HepG2 (cell line): ENCODE results near the gene C4orf17. TPM values are rescaled to one million over a fixed set of nuclear protein-coding genes. Genes with fewer than 3 reads are reported as not detected.

Source experiments
- polyA plus RNA-seq, 8 experiments: library from polyadenylated mRNA; depleted of rRNA in 3 of 8; stranded (reverse) in 7 of 8; unstranded in 1 of 8; fragments of >200 nt; fragmentation: Illumina TruSeq in 4 of 8; extraction: Trizol in 4 of 8; gene quantifications; 2 replicates each; pipeline versions ENCODE4 v1.2.1 to v1.2.3, GENCODE V29; 2011 to 2016; ENCODE audit warnings: low read depth in 4 of 8, missing spikeins in 1 of 8, mixed read lengths in 1 of 8; ENCODE audit not compliant: insufficient read depth in 1 of 8
- total RNA-seq, 5 experiments: library from RNA; depleted of rRNA; stranded (reverse); fragments of >200 nt; fragmentation: Illumina TruSeq; extraction: Trizol; gene quantifications; 2 replicates each; pipeline ENCODE4 v1.2.3, GENCODE V29; 2016; ENCODE audit warnings: low read depth in 1 of 5

Gene C4orf17
- total and polyA plus RNA-seq, 2 of the 13 experiments (the other 11 are each of a cell fraction or from before 2014, with no cell fraction given): not detected

Other genes with a start within 250 kb of the C4orf17 start
- gene ADH1A, start 220.0 kb upstream of the C4orf17 start, total RNA-seq (2016; rRNA removed; fragmentation: Illumina TruSeq; extraction: Trizol): 0.13 and 0.34 TPM in 2 replicates
- gene ADH1A, start 220.0 kb upstream of the C4orf17 start, polyA plus RNA-seq (2011; rRNA removed): 0.12 TPM in 1 of 2 replicates, not detected in the other
- gene ADH1B, start 189.6 kb upstream of the C4orf17 start, total RNA-seq (2016; rRNA removed; fragmentation: Illumina TruSeq; extraction: Trizol): 0.40 and 1.2 TPM in 2 replicates
- 0.05 TPM in 1 of 2 replicates, not detected in the other for gene ADH1B, start 189.6 kb upstream of the C4orf17 start, polyA plus RNA-seq (2011; rRNA removed)
- not detected in 2 replicates for gene ADH1C, start 158.3 kb upstream of the C4orf17 start, total RNA-seq (2016; rRNA removed; fragmentation: Illumina TruSeq; extraction: Trizol)
- not detected in 2 replicates for gene ADH1C, start 158.3 kb upstream of the C4orf17 start, polyA plus RNA-seq (2011; rRNA removed)
- gene ADH7, start 75.7 kb upstream of the C4orf17 start, total RNA-seq (2016; rRNA removed; fragmentation: Illumina TruSeq; extraction: Trizol): not detected in 2 replicates
- gene ADH7, start 75.7 kb upstream of the C4orf17 start, polyA plus RNA-seq (2011; rRNA removed): not detected in 2 replicates
- 12.6 and 18.8 TPM in 2 replicates for gene TRMT10A, start 53.0 kb downstream of the C4orf17 start, total RNA-seq (2016; rRNA removed; fragmentation: Illumina TruSeq; extraction: Trizol)
- 2.1 and 3.9 TPM in 2 replicates for gene TRMT10A, start 53.0 kb downstream of the C4orf17 start, polyA plus RNA-seq (2011; rRNA removed)
- gene MTTP, start 63.8 kb downstream of the C4orf17 start, total RNA-seq (2016; rRNA removed; fragmentation: Illumina TruSeq; extraction: Trizol): 58.4 and 102 TPM in 2 replicates
- 78.2 and 84.7 TPM in 2 replicates for gene MTTP, start 63.8 kb downstream of the C4orf17 start, polyA plus RNA-seq (2011; rRNA removed)
- gene C4orf54, start 146.8 kb downstream of the C4orf17 start, total RNA-seq (2016; rRNA removed; fragmentation: Illumina TruSeq; extraction: Trizol): not detected in 2 replicates
- not detected in 2 replicates for gene C4orf54, start 146.8 kb downstream of the C4orf17 start, polyA plus RNA-seq (2011; rRNA removed)